Esophagus muscularis mucosa (tissue), 4 donors: ENCODE data around the gene FRRS1.

Source experiments
- EP300 ChIP-seq: sonication (generic); formaldehyde crosslinking; IDR thresholded peaks from one replicate; pipeline ENCODE4 v1.6.1; 2017; ENCODE audit warnings: antibody characterized with exemption
- POLR2AphosphoS5 ChIP-seq, 2 donors: sonication (generic); formaldehyde crosslinking; IDR thresholded peaks; one replicate each; pipeline ENCODE4 v1.6.1; 2017; ENCODE audit warnings: antibody characterized with exemption in 2 of 2
- TF ChIP-seq, protein P1 (sequence below), 3 experiments: fragments of 200-600 bp in 2 of 3; fragments of 450-650 bp in 1 of 3; sonication (generic) in 2 of 3; IDR thresholded peaks; one replicate each; pipeline ENCODE4 v1.5.1; 2017 to 2019; ENCODE audit warnings: antibody characterized with exemption in 3 of 3, mild to moderate bottlenecking in 2 of 3, moderate library complexity in 1 of 3

DNA sequence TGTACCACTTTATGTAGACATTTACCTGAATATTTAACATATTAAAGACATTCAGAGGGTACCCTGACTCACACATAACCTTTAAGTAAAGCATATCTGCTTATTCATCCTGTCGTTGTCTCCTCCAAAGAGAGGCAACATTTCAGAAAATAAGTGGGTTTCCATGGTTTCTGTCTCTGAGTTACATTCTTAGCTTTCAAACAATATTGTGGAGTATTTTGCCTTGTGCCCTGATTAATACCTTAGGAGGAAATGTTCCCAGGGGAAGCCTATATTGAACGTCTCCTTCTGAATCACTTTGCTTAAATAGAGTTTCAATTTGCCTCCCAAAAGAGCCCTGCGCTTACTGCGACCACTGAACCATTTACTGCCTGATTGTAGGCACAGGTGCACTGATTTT, 94.4 kb downstream of the FRRS1 start:
- TF ChIP-seq EP300 (no peak), POLR2AphosphoS5 (IDR thresholded peaks at IDR 0.05) (no peak)
- TF ChIP-seq, protein P1, sequence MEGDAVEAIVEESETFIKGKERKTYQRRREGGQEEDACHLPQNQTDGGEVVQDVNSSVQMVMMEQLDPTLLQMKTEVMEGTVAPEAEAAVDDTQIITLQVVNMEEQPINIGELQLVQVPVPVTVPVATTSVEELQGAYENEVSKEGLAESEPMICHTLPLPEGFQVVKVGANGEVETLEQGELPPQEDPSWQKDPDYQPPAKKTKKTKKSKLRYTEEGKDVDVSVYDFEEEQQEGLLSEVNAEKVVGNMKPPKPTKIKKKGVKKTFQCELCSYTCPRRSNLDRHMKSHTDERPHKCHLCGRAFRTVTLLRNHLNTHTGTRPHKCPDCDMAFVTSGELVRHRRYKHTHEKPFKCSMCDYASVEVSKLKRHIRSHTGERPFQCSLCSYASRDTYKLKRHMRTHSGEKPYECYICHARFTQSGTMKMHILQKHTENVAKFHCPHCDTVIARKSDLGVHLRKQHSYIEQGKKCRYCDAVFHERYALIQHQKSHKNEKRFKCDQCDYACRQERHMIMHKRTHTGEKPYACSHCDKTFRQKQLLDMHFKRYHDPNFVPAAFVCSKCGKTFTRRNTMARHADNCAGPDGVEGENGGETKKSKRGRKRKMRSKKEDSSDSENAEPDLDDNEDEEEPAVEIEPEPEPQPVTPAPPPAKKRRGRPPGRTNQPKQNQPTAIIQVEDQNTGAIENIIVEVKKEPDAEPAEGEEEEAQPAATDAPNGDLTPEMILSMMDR (IDR thresholded peaks at IDR 0.05): no peak
